ENCODE data around the gene ANKRA2.

Gene ANKRA2

GRCh38 chr5:73565139-73565968, at the start of gene ANKRA2, which contains the start of gene UTP15:
ANKRA2 (minus strand) TSS chr5:73565639; CDS start chr5:73562881, 2,758 bp downstream.
UTP15 (plus strand) TSS chr5:73565743; CDS start chr5:73567345, 1,602 bp downstream.
- Histone ChIP-seq H3K36me3 (ENCODE audit: control insufficient read depth, insufficient read depth, low read length) (no peaks in the 10 kb centered on the region), H3K9ac (ENCODE audit: low read depth, low read length) (peak within 1 kb of the TSS; percentile 92), H3K27me3 (ENCODE audit: control insufficient read depth, insufficient read depth, low read length) (no peaks in the 10 kb centered on the region), H3K9me3 (ENCODE audit: control insufficient read depth, insufficient read depth, low read length) (no peaks in the 10 kb centered on the region), H3K4me1 (ENCODE audit: control insufficient read depth, insufficient read depth, low read length) (peaks cover 3% of the 10 kb centered on the region), H3K4me3 (ENCODE audit: low read depth, low read length) (peak within 1 kb of the TSS; percentile 98)

- H3K9ac ChIP-seq (ENCODE audit: low read depth, low read length): no peak overlapping the region
- no peaks in the 10 kb centered on the region for H3K9me3 ChIP-seq (ENCODE audit: control insufficient read depth, insufficient read depth, low read length)
- no peaks in the 10 kb centered on the region for H3K36me3 ChIP-seq (ENCODE audit: control insufficient read depth, insufficient read depth, low read length)
- no peaks in the 10 kb centered on the region for H3K27me3 ChIP-seq (ENCODE audit: control insufficient read depth, insufficient read depth, low read length)
- H3K4me1 ChIP-seq (ENCODE audit: control insufficient read depth, insufficient read depth, low read length): no peaks in the 10 kb centered on the region
- H3K4me3 ChIP-seq (ENCODE audit: low read depth, low read length): no peak overlapping the region
Measured at GRCh38 chr5:73615085-73615484, 49.6 kb upstream of the ANKRA2 start.

- no peak overlapping the region for H3K4me3 ChIP-seq (ENCODE audit: low read depth, low read length)
- H3K9ac ChIP-seq (ENCODE audit: low read depth, low read length): no peak overlapping the region
- H3K4me1 ChIP-seq (ENCODE audit: control insufficient read depth, insufficient read depth, low read length): no peaks in the 10 kb centered on the region
- H3K27me3 ChIP-seq (ENCODE audit: control insufficient read depth, insufficient read depth, low read length): no peaks in the 10 kb centered on the region
- H3K9me3 ChIP-seq (ENCODE audit: control insufficient read depth, insufficient read depth, low read length): no peaks in the 10 kb centered on the region
- H3K36me3 ChIP-seq (ENCODE audit: control insufficient read depth, insufficient read depth, low read length): no peaks in the 10 kb centered on the region
Measured at GRCh38 chr5:73612799-73613198, 47.4 kb upstream of the ANKRA2 start.

GRCh38 chr5:73607228-73607627, 41.8 kb upstream of the ANKRA2 start:
- no peaks in the 10 kb centered on the region for H3K9me3 ChIP-seq (ENCODE audit: control insufficient read depth, insufficient read depth, low read length)

GRCh38 chr5:73606206-73606753, 40.8 kb upstream of the ANKRA2 start:
- Histone ChIP-seq H3K9me3 (ENCODE audit: control insufficient read depth, insufficient read depth, low read length) (no peaks in the 10 kb centered on the region), H3K27me3 (ENCODE audit: control insufficient read depth, insufficient read depth, low read length) (no peaks in the 10 kb centered on the region), H3K36me3 (ENCODE audit: control insufficient read depth, insufficient read depth, low read length) (no peaks in the 10 kb centered on the region), H3K4me3 (ENCODE audit: low read depth, low read length) (no peak overlapping the region), H3K4me1 (ENCODE audit: control insufficient read depth, insufficient read depth, low read length) (no peaks in the 10 kb centered on the region), H3K9ac (ENCODE audit: low read depth, low read length) (no peak overlapping the region)

More at GRCh38 chr5:73607228-73607627, 41.8 kb upstream of the ANKRA2 start:
- H3K36me3 ChIP-seq (ENCODE audit: control insufficient read depth, insufficient read depth, low read length): no peaks in the 10 kb centered on the region
- H3K27me3 ChIP-seq (ENCODE audit: control insufficient read depth, insufficient read depth, low read length): no peaks in the 10 kb centered on the region
- no peak overlapping the region for H3K4me3 ChIP-seq (ENCODE audit: low read depth, low read length)
- no peak overlapping the region for H3K9ac ChIP-seq (ENCODE audit: low read depth, low read length)
- H3K4me1 ChIP-seq (ENCODE audit: control insufficient read depth, insufficient read depth, low read length): no peaks in the 10 kb centered on the region

- no peaks in the 10 kb centered on the region for H3K36me3 ChIP-seq (ENCODE audit: control insufficient read depth, insufficient read depth, low read length)
- H3K27me3 ChIP-seq (ENCODE audit: control insufficient read depth, insufficient read depth, low read length): no peaks in the 10 kb centered on the region
- no peaks in the 10 kb centered on the region for H3K4me1 ChIP-seq (ENCODE audit: control insufficient read depth, insufficient read depth, low read length)
- H3K9ac ChIP-seq (ENCODE audit: low read depth, low read length): no peak overlapping the region
- no peaks in the 10 kb centered on the region for H3K9me3 ChIP-seq (ENCODE audit: control insufficient read depth, insufficient read depth, low read length)
- no peak overlapping the region for H3K4me3 ChIP-seq (ENCODE audit: low read depth, low read length)
Measured at GRCh38 chr5:73605223-73606087, 40.0 kb upstream of the ANKRA2 start.

GRCh38 chr5:73603998-73604397, 38.6 kb upstream of the ANKRA2 start:
- Histone ChIP-seq H3K36me3 (ENCODE audit: control insufficient read depth, insufficient read depth, low read length) (no peaks in the 10 kb centered on the region), H3K4me1 (ENCODE audit: control insufficient read depth, insufficient read depth, low read length) (no peaks in the 10 kb centered on the region), H3K4me3 (ENCODE audit: low read depth, low read length) (no peak overlapping the region), H3K9me3 (ENCODE audit: control insufficient read depth, insufficient read depth, low read length) (no peaks in the 10 kb centered on the region), H3K9ac (ENCODE audit: low read depth, low read length) (no peak overlapping the region), H3K27me3 (ENCODE audit: control insufficient read depth, insufficient read depth, low read length) (no peaks in the 10 kb centered on the region)

- Histone ChIP-seq H3K9me3 (ENCODE audit: control insufficient read depth, insufficient read depth, low read length) (no peaks in the 10 kb centered on the region), H3K27me3 (ENCODE audit: control insufficient read depth, insufficient read depth, low read length) (no peaks in the 10 kb centered on the region), H3K4me3 (ENCODE audit: low read depth, low read length) (no peak overlapping the region), H3K36me3 (ENCODE audit: control insufficient read depth, insufficient read depth, low read length) (no peaks in the 10 kb centered on the region), H3K4me1 (ENCODE audit: control insufficient read depth, insufficient read depth, low read length) (no peaks in the 10 kb centered on the region), H3K9ac (ENCODE audit: low read depth, low read length) (no peak overlapping the region)
Measured at GRCh38 chr5:73599380-73599779, 33.9 kb upstream of the ANKRA2 start.

GRCh38 chr5:73596705-73597328, 31.4 kb upstream of the ANKRA2 start:
- no peaks in the 10 kb centered on the region for H3K36me3 ChIP-seq (ENCODE audit: control insufficient read depth, insufficient read depth, low read length)
- no peak overlapping the region for H3K9ac ChIP-seq (ENCODE audit: low read depth, low read length)
- no peaks in the 10 kb centered on the region for H3K27me3 ChIP-seq (ENCODE audit: control insufficient read depth, insufficient read depth, low read length)
- H3K9me3 ChIP-seq (ENCODE audit: control insufficient read depth, insufficient read depth, low read length): no peaks in the 10 kb centered on the region
- H3K4me1 ChIP-seq (ENCODE audit: control insufficient read depth, insufficient read depth, low read length): no peaks in the 10 kb centered on the region
- no peak overlapping the region for H3K4me3 ChIP-seq (ENCODE audit: low read depth, low read length)

- no peaks in the 10 kb centered on the region for H3K36me3 ChIP-seq (ENCODE audit: control insufficient read depth, insufficient read depth, low read length)
- H3K9ac ChIP-seq (ENCODE audit: low read depth, low read length): no peak overlapping the region
- no peak overlapping the region for H3K4me3 ChIP-seq (ENCODE audit: low read depth, low read length)
- no peaks in the 10 kb centered on the region for H3K27me3 ChIP-seq (ENCODE audit: control insufficient read depth, insufficient read depth, low read length)
- H3K4me1 ChIP-seq (ENCODE audit: control insufficient read depth, insufficient read depth, low read length): no peaks in the 10 kb centered on the region
- no peaks in the 10 kb centered on the region for H3K9me3 ChIP-seq (ENCODE audit: control insufficient read depth, insufficient read depth, low read length)
Measured at GRCh38 chr5:73592551-73592950, 27.1 kb upstream of the ANKRA2 start.

- Histone ChIP-seq H3K36me3 (ENCODE audit: control insufficient read depth, insufficient read depth, low read length) (no peaks in the 10 kb centered on the region), H3K27me3 (ENCODE audit: control insufficient read depth, insufficient read depth, low read length) (no peaks in the 10 kb centered on the region), H3K4me3 (ENCODE audit: low read depth, low read length) (no peak overlapping the region), H3K9ac (ENCODE audit: low read depth, low read length) (no peak overlapping the region), H3K4me1 (ENCODE audit: control insufficient read depth, insufficient read depth, low read length) (no peaks in the 10 kb centered on the region), H3K9me3 (ENCODE audit: control insufficient read depth, insufficient read depth, low read length) (no peaks in the 10 kb centered on the region)
Measured at GRCh38 chr5:73591698-73592501, 26.5 kb upstream of the ANKRA2 start.
